HG03378 (cell line): ENCODE measurements around the gene UQCC3.
"Not testable (repeated sequence)": the region's sequence is repeated elsewhere in the genome, so short reads cannot be mapped to it uniquely, and the experiment has no call there.

Source experiments
- ATAC-seq: cut with Tn5 transposase; IDR thresholded peaks from one replicate; pipeline ENCODE4 v1.9.1; 2021; ENCODE audit warnings: mild to moderate bottlenecking, moderate library complexity; ENCODE audit not compliant: unreplicated experiment

The UQCC3 gene

DNA sequence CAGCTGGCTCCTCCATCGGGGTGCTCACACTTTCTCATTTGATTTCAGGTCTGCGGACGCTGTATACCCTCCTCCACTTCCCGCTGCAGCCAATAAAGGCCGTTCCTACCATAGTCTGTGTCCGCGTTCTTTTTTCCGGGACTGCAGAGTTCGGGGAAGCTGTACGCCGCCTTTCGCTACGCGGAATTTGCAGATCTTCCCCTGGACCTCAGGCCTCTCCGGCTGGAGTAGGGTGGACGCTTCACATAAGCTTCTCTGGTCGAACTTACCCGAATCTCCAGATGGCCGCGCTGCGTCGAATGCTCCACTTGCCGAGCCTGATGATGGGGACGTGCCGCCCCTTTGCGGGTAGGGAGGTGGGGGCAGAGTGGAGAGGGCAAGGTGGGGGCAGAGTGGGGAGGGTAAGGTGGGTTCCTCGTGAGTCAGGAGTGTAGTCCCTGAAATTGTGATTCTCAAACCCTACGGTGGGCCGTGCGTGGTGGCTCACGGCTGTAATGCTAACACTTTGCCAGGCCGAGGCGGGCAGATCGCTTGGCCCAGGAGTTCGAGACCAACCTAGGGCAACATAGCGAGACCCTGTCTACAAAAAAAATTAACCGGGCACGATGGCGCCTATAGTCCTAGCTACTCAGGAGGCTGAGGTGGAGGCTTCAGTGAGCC, 5.7 kb upstream of the UQCC3 start:
- peak; percentile 6 for ATAC-seq

GRCh38 chr11:62666259-62666926, 5.1 kb upstream of the UQCC3 start:
- ATAC-seq = no peak

- no peak for ATAC-seq
These were observed 4.0 kb upstream of the UQCC3 start for GRCh38 chr11:62667460-62667859.

DNA sequence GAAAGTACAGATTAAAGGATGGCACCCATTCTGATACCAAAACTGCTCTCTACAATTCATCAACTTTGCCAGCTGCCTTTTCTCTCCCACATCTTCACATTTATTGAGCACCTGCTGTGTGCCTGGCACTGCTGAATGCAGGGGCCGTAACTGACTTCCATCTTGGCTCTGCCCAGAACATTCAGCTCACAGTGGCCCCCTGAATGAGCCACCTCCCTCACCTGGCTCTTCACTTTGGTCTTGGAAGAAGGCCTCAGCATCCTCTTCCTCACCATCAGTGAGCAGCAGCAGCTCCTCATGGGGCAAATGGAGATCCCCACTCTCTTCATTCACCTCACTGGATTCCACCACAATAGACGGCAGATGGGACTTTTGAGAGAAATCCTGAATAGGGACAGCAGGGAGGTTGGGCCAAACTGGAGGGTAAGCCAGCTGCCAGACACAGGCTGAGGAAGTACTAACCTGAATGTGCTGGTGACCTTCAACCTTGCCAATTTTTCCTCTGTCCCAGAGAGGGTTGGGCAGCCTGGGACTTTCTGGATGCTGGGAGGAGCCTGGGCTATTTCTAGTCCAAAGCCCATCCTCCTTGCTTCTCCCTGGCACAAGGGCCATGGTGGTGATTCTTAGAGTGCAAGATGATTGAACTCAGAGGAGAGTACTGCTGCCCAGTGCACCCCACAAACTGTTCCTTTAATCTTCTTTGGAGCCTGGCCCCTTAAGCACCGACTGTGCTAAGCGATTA, 1.9 kb upstream of the UQCC3 start:
- ATAC-seq = no peak

GRCh38 chr11:62671236-62671607, 251 bp upstream of the UQCC3 start:
- ATAC-seq = peak; percentile 4

DNA sequence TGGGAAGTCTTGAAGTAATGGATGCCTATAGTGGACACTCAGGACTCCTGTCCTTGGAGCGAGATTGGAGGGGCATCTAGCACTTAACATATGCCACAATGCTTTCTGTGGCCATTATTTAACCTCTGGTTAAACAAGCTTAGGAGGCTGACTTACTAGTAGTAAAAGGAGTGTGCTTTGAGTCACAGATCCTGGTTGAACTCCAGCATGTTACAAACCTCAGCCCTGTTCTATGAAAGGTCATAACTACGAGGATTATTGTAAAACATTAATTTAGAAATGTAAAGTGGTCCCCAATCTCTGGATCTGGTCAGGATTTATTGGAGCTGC, 1.7 kb downstream of the UQCC3 start:
- no peak for ATAC-seq

- not testable (repeated sequence) for ATAC-seq
These were observed 3.9 kb downstream of the UQCC3 start for GRCh38 chr11:62675415-62675814.

- ATAC-seq = no peak
These were observed 5.2 kb downstream of the UQCC3 start for GRCh38 chr11:62676698-62677097.

DNA sequence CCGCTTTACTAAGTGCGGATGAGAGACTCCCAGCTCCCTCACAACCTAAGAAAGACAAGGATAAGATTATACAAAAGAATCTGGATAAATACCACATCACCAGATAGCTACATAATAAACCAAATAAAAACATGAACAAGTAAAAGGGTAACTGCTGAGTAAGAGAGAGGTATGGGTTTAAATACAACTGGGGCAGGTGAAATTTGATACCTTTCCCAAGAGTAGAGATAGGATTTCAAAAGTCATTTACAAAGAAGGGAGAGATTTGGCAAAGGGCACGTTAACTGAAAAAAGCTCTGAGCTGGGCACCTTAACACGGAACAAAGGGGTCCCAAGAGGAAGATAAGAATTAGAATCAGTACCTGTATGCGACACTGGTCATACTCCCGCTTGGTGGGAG, 5.7 kb downstream of the UQCC3 start:
- no peak for ATAC-seq

- ATAC-seq = no peak
These were observed 6.2 kb downstream of the UQCC3 start for GRCh38 chr11:62677714-62678113.

- ATAC-seq = no peak
These were observed 6.9 kb downstream of the UQCC3 start for GRCh38 chr11:62678433-62678769.

- peak; percentile 52 for ATAC-seq
These were observed 7.6 kb downstream of the UQCC3 start, which contains the start of gene UBXN1 for GRCh38 chr11:62678770-62679696. TSS of gene UBXN1 (minus strand) at chr11:62679073. CDS start at chr11:62678923, 150 bp downstream.

DNA sequence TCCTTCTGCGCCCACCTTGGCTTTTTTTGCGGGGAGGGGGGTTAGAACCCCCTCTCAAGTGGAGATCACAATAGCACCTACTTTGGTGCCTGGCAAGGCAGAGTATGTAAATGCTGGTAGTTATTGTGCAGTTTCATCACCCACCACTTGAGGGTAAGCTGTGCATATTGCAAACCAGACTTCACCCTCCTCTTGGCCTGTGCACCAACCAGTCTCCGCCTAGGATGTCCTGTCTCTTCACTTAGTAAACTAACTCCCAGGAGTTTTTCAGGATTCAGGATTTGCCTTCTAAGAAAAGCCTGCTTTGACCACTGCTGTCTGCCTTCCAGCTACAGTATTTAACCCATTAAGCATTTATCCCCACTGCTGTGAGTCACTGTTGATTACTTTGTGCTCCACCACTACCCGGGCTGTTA, 9.4 kb downstream of the UQCC3 start:
- peak; percentile 72 for ATAC-seq

- ATAC-seq = no peak
These were observed 11.0 kb downstream of the UQCC3 start for GRCh38 chr11:62682518-62682917.

DNA sequence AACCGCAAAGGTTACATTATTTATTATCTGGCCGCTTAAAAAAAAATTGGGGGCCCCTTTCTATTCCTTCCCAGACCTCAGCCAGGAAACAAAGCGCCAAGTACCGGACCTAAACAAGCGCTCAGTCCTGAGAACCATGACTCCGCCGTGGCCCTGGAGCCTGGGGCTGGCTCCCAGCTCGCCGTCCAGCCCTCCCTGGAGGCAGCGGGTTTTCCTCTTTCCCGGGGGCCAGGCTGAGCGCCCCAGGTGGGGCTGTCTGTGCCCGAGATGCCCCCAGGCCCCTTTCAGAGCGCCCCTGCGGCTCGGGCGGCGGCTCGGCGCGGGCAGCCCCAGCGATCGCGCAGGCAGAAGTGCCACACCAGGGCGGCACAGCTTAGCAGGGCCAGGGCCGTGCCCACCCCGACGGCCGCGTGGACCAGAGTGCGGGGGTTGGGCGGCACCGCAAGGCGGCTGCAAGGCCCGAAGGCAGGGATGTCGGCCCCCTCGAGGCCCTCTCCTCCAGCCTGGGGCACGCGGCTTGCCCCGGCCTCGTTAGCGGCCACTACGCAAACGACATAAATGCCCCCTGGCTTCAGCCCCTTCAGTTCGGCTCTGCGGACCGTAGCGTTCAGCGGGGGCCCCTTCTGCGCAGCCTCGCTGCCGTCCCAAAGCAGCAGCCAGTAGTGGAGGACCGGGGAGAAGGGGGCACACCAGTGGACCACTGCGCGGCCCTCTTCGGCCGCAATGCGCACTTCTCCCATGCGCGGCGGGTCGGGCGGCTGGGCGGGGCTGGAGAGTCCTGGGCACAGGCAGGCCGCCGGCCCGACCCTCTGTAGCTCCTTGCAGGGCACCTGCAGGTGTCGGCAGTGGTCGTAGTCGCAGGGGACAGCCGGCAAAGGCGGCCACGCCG, 16.3 kb downstream of the UQCC3 start:
- no peak for ATAC-seq

DNA sequence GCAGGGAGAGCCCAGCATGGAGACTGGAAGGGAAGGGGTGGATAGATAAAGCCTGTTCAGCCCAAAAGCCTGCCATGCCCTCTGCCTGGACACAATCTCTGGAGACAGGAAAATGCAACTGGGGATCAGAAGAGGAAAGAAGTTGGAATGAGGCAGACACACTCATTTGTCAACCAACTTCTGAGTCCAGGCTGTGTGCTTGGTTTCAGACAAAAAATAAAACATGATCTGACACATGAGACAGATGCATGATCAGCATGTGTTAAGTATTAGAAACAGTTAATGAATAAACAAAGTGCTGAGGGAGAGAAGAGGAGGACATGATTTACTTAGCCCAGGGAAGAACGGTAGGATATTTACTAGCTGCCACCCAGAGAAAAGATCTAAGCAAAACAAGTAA, 17.0 kb downstream of the UQCC3 start:
- ATAC-seq = no peak

- ATAC-seq = no peak
These were observed 18.1 kb downstream of the UQCC3 start, which contains the start of gene LRRN4CL for GRCh38 chr11:62689421-62690183. TSS of gene LRRN4CL (minus strand) at chr11:62689530. CDS start at chr11:62688508, 1,022 bp downstream.

DNA sequence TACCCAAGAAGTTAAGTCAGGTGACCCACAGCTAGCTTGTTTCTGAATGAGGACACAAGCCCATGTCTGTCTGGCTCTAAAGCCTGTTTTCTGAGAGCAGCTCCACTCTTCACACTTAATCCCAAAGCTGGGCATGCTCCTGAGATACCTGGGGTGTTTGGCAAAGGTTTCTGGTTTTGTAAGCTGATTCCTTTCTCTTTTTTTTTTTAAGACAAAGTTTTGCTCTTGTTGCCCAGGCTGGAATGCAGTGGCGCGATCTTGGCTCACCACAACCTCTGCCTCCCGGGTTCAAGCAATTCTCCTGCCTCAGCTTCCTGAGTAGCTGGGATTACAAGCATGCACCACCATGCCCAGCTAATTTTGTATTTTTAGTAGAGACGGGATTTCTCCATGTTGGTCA, 22.2 kb downstream of the UQCC3 start:
- ATAC-seq = not testable (repeated sequence)

DNA sequence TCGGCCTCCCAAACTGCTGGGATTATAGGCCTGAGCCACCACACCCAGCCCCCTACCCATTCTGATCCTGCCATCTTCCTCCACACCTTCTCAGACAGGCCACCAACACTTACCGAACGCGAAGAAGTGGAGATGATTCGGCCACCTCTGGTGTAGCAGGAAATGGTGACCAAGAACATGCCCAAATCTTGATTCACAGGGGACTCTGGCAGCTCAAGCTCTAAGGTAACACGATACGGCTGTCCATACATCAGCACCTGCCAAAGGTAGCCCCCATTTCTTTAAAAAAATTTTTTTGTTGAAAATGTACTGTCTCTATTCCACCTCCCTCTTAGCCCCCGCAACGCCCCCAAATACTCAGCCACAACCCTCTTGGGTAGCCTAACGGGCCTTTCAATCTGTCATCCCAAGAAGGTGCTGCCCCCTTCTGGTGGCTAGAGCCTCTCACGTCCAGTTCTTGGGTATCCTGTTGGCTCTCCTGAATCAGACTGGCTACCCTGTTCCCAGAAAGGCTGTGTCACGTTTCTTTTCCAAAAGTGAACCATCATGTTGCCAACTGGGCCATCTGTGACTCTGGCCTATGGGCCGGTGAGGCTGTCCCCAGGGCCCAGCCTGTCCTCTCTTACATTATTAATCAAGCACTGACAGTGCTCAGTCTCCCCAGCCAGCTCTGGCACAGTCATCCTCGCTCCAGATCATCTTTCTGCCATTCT, 23.1 kb downstream of the UQCC3 start:
- no peak for ATAC-seq
